Measurements from ENCODE around the gene PAPOLA.

PAPOLA gene

GRCh38 chr14:96568621-96569020 is 66.4 kb downstream of the PAPOLA start:
- no peak for DNase-seq

- DNase-seq = no peak
These were observed 69.1 kb downstream of the PAPOLA start for GRCh38 chr14:96571311-96571710.

- no peak for DNase-seq
These were observed 71.4 kb downstream of the PAPOLA start for GRCh38 chr14:96573473-96574100.

- no peak for DNase-seq
These were observed 72.0 kb downstream of the PAPOLA start for GRCh38 chr14:96574171-96574632.

GRCh38 chr14:96574633-96575632 is 72.8 kb downstream of the PAPOLA start:
- DNase-seq = no peak

GRCh38 chr14:96576359-96576758 is 74.2 kb downstream of the PAPOLA start:
- no peak for DNase-seq

GRCh38 chr14:96576937-96577336 is 74.8 kb downstream of the PAPOLA start:
- DNase-seq = no peak

- DNase-seq = no peak
These were observed 76.4 kb downstream of the PAPOLA start for GRCh38 chr14:96578619-96579018.

GRCh38 chr14:96579358-96579757 is 77.2 kb downstream of the PAPOLA start:
- no peak for DNase-seq

- DNase-seq = no peak
These were observed 77.7 kb downstream of the PAPOLA start for GRCh38 chr14:96579855-96580254.

- DNase-seq = no peak
These were observed 78.4 kb downstream of the PAPOLA start for GRCh38 chr14:96580566-96580965.

GRCh38 chr14:96581026-96581425 is 78.8 kb downstream of the PAPOLA start:
- DNase-seq = no peak

GRCh38 chr14:96581902-96582301 is 79.7 kb downstream of the PAPOLA start:
- DNase-seq = no peak

GRCh38 chr14:96582411-96582961 is 80.3 kb downstream of the PAPOLA start:
- DNase-seq = no peak

GRCh38 chr14:96582995-96583394 is 80.8 kb downstream of the PAPOLA start:
- DNase-seq = no peak

- no peak for DNase-seq
These were observed 81.4 kb downstream of the PAPOLA start for GRCh38 chr14:96583569-96584041.

- DNase-seq = peak; percentile 66
These were observed 82.2 kb downstream of the PAPOLA start for GRCh38 chr14:96584199-96584906.

GRCh38 chr14:96584907-96585671 is 82.9 kb downstream of the PAPOLA start:
- no peak for DNase-seq

GRCh38 chr14:96585672-96586013 is 83.5 kb downstream of the PAPOLA start:
- DNase-seq = no peak

- no peak for DNase-seq
These were observed 83.9 kb downstream of the PAPOLA start for GRCh38 chr14:96586056-96586455.

- no peak for DNase-seq
These were observed 85.0 kb downstream of the PAPOLA start for GRCh38 chr14:96586921-96587822.

All from femur (tissue), 1 donor.